Stimulated activated naive CD4-positive, alpha-beta T cell (primary cell): ENCODE measurements around the gene EVC.
"Not testable (repeated sequence)": the region's sequence is repeated elsewhere in the genome, so short reads cannot be mapped to it uniquely, and the experiment has no call there.

Experiments
- DNase-seq, 6 experiments: peaks; one replicate each; lab custom pipeline; 2025; lab: John Stamatoyannopoulos, UW

EVC gene

GRCh38 chr4:5843573-5844530 is 132.9 kb downstream of the EVC start:
- no peak for DNase-seq

GRCh38 chr4:5845035-5845905 is 134.3 kb downstream of the EVC start:
- no peak for DNase-seq

DNA sequence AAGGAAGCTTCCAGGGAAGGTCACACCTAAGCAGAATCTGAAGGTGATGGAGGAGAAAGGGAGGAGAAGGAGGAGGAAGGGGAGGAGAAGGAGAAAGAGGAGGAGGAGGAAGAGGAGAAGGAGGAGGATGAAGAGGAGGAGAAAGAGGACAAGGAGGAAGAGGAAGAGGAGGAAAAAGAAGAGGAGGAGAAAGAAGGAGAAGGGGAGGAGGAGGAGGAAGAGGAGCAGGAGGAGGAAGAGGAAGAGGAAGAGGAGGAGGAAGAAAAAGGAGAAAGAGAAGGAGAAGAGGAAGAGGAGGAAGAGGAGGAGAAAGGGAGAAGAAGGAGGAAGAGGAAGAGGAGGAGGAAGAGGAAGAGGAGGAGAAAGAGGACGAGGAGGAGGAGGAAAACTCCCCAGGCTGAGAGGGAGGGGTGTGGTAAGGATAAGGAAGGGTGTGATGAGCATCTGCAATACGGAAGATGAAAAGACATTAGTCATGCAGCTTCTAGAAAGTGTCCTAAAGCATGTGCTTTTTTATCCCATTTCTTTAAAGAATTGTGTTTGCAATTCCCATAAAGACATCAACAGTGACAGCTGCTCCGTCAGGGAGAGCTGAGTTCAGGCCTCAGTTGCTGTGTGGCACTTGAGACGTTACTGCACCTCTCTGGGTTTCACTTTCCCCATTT is 140.8 kb downstream of the EVC start:
- no peak for DNase-seq

GRCh38 chr4:5852523-5853202 is 141.7 kb downstream of the EVC start:
- no peak for DNase-seq

- DNase-seq, result no peak
These were observed 143.9 kb downstream of the EVC start for GRCh38 chr4:5854929-5855328.

DNA sequence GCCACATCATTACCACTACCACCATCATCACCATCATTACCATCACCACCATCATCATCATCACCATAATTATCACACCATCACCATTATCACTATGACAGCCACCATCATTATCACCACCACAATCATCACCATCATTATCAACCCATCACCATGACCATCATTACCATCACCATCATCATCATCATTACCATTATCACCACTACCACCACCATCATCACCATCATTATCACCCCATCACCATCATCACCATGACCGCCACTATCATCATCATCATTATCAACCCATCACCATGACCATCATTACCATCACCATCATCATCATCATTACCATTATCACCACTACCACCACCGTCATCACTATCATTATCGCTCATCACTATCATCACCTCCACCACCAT is 145.4 kb downstream of the EVC start:
- not testable (repeated sequence) for DNase-seq

GRCh38 chr4:5857199-5857598 is 146.2 kb downstream of the EVC start:
- DNase-seq, result no peak

DNA sequence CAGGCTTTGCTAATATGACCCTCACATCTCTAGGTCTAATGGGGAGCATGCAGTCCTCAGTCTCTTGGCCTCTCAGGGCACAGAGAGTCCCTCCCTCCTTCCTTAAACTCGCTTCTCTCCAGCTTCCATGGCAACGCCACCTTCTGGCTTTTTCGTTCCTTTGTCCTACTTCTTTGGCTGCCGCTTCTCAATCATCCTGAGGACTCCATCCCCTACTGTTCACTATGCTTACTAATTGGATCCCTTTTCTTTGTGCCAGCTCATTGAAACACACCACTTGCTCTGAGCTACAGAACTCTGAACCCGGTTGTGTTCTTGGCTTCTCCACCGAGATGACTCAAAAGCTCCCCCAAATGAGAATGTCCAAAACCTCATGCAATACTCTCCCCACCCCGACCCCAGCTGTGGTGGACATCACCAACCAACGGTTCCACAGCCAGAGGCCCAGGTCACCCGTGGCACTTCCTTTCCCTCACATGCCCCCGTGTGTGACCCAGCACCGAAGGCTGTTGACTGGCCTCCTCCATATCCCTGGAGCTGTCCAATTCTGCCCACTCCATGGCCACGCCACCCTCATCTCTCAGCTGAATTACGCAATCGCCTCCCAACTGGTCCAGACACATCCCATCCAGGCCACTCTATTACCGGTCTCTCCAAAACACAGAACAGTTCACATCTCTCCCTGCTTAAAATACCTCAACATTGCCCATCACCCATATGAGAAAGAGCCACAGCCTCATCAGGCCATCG is 147.2 kb downstream of the EVC start:
- no peak for DNase-seq

DNA sequence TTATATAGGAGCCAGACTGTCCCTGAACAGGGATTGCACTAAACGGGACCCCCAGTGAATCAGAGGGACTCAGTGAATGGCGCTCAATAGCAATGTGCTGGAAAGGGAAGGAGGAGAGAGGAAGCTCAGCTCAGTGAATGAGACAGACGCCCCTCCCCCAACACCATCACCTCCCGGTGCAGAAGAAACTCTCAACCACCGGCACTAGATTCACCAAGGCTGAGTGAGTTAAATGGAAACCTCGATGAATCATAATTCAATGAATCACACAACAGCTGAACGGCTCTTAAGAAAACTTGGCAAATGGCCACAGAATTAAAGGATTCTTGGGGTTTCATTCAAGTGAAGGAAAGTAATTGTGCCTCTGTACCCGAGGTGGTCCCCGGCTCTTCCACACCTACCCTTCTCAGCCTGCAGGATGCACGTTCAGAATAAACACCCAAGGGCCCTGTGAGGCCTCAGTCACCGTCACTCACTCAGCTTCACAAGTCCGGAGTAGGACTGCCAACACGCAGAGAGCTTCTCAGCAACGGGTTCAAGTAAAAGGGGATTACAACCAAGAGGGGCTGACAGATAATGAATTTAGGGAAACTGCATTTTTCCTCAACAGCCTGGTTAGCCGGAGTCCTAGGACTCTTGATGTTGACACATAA is 152.6 kb downstream of the EVC start:
- no peak for DNase-seq
